PC-9 (cell line): ENCODE results near the gene CDR2L. TPM values are rescaled to one million over a fixed set of nuclear protein-coding genes. Genes with fewer than 3 reads are reported as not detected.
A peak's percentile ranks its signal among the peaks of the same experiment; 100 is the strongest.

Experiments
- BruUV-seq: library from RNA; stranded (reverse); fragments of 400-500 nt; replicated peaks from 2 replicates; lab custom pipeline; 2021; lab: Mats Ljungman, UMichigan
- CTCF ChIA-PET: fragments of 300-600 bp; sonication (Branson Sonifier 250); formaldehyde crosslinking; loops from one replicate; lab custom pipeline; 2022; ENCODE audit warnings: antibody characterized with exemption; lab: Charles Lee
- POLR2A ChIA-PET: fragments of 300-600 bp; sonication (Branson Sonifier 250); formaldehyde crosslinking; loops from one replicate; lab custom pipeline; 2022; ENCODE audit warnings: antibody characterized with exemption; ENCODE audit not compliant: unreplicated experiment; lab: Charles Lee
- DNase-seq, 2 experiments: peaks; one replicate each; pipeline versions ENCODE4 v3.0.0 to v3.0.0-alpha.2; 2015 to 2022; ENCODE audit warnings: mixed read lengths in 1 of 2
- H2AFZ ChIP-seq: fragments of 200-600 bp; sonication (generic); 2 replicates; pipeline ENCODE4 v1.8.1; 2017; ENCODE audit warnings: antibody characterized with exemption
- H3F3A ChIP-seq: fragments of 200-600 bp; sonication (generic); 2 replicates; pipeline ENCODE4 v1.8.1; 2017; ENCODE audit warnings: antibody characterized with exemption, mild to moderate bottlenecking, low read depth; ENCODE audit not compliant: insufficient read depth
- H3K27ac ChIP-seq: fragments of 200-600 bp; sonication (generic); 2 replicates; pipeline ENCODE4 v1.6.1; 2016; ENCODE audit warnings: mixed run types
- H3K27me3 ChIP-seq: fragments of 200-600 bp; sonication (generic); 2 replicates; pipeline ENCODE4 v1.6.1; 2016; ENCODE audit warnings: low read depth, mixed run types; ENCODE audit not compliant: insufficient read depth
- H3K36me3 ChIP-seq: fragments of 200-600 bp; sonication (generic); 2 replicates; pipeline ENCODE4 v1.6.1; 2016; ENCODE audit warnings: low read depth, mixed run types
- H3K4me1 ChIP-seq: fragments of 200-600 bp; sonication (generic); replicated peaks from 2 replicates; pipeline ENCODE4 v1.6.1; 2016; ENCODE audit warnings: mixed run types; ENCODE audit not compliant: insufficient read depth
- H3K4me2 ChIP-seq: fragments of 200-600 bp; sonication (generic); 2 replicates; pipeline ENCODE4 v1.6.1; 2017; ENCODE audit warnings: mixed run types
- H3K4me3 ChIP-seq: fragments of 200-600 bp; sonication (generic); 2 replicates; pipeline ENCODE4 v1.6.1; 2016; ENCODE audit warnings: mixed run types
- H3K79me2 ChIP-seq: fragments of 200-600 bp; sonication (generic); 2 replicates; pipeline ENCODE4 v1.6.1; 2017; ENCODE audit warnings: low read depth, mixed run types
- H3K9me2 ChIP-seq: fragments of 200-600 bp; sonication (generic); 2 replicates; pipeline ENCODE4 v1.8.1; 2017; ENCODE audit warnings: mild to moderate bottlenecking; ENCODE audit not compliant: insufficient read depth
- H3K9me3 ChIP-seq: fragments of 200-600 bp; sonication (generic); 2 replicates; pipeline ENCODE4 v1.8.1; 2016; ENCODE audit warnings: low read depth; ENCODE audit not compliant: insufficient read depth
- H4K20me1 ChIP-seq: fragments of 200-600 bp; sonication (generic); 2 replicates; pipeline ENCODE4 v1.8.1; 2017; ENCODE audit not compliant: insufficient read depth
- CTCF ChIP-seq: fragments of 200-600 bp; sonication (generic); conservative IDR thresholded peaks from 2 replicates; pipeline ENCODE4 v1.6.1; 2017; ENCODE audit warnings: mixed run types, antibody characterized with exemption, mild to moderate bottlenecking, moderate library complexity
- EZH2 ChIP-seq: fragments of 200-600 bp; sonication (generic); IDR thresholded peaks from 2 replicates; pipeline ENCODE4 v1.8.0; 2017; ENCODE audit warnings: antibody characterized with exemption, low read depth
- intact Hi-C: fragments of 100-400 bp; cut with micrococcal nuclease; formaldehyde crosslinking; loops from one replicate; pipeline ENCODE4 v1.10.0; 2022; ENCODE audit not compliant: unreplicated experiment
- total RNA-seq: library from RNA; stranded (reverse); gene quantifications from 2 replicates; pipeline ENCODE4 v1.2.3, GENCODE V29; 2021

The CDR2L gene
- total RNA-seq, 1 experiment from 2014 or later, result 15.1 TPM

DNA sequence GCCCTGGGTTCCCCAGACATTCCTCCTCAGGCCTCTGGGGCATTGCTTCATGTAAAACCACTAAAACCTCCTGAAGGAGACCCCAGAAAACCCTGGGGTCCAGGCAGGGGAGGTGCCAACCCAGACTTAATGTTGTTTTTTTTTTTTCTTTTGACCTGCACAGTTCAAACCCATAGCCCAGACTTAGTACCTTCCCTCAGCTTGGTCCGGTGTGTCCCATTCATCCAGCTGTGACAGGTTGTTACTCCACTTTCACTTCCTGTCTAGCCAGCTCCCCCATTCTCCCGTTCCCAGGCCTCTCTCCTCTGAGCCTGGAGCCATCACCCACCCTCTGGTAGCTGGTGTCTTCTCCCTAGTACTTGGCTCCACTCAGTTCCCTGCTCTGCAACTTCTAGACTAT, 4.8 kb downstream of the CDR2L start:
- Histone ChIP-seq H3K27ac (peak overlapping the region; percentile 80), H3K9me2 (no peaks in the 10 kb centered on the region), H3K4me2 (peak overlapping the region; percentile 64), H3K4me1 (peaks cover 44% of the 10 kb centered on the region), H3F3A (peaks cover 41% of the 10 kb centered on the region; the same call in 1 of the 2 replicates), H3K36me3 (no peaks in the 10 kb centered on the region), H2AFZ (no peak overlapping the region), H4K20me1 (no peaks in the 10 kb centered on the region), H3K9me3 (no peaks in the 10 kb centered on the region), H3K79me2 (no peaks in the 10 kb centered on the region), H3K27me3 (no peaks in the 10 kb centered on the region), H3K4me3 (no peak overlapping the region)
- TF ChIP-seq EZH2 (no peak), CTCF (no peak)
- peak in 1 of 2 experiments; percentile 31 for DNase-seq
- BruUV-seq, result no TSS peak
- intact Hi-C loops, result loop anchor here (2.0 kb wide), 1 partner anchor 17 kb away; no protein-coding TSS in a partner anchor
- ChIA-PET CTCF (interaction anchor here (2.4 kb wide), 1 partner anchor 20 kb away, joined by 7 read pairs; the partner anchor contains the start of gene MRPL58), POLR2A (interaction anchor here (0.5 to 1.3 kb wide), 4 partner anchors 9 to 119 kb away, joined by 3 to 8 read pairs (median 7); partner anchors contain the start of genes FDXR and MRPL58)

- Histone ChIP-seq H3F3A (peaks cover 33% of the 10 kb centered on the region; the same call in 1 of the 2 replicates), H3K9me2 (no peaks in the 10 kb centered on the region), H3K79me2 (no peaks in the 10 kb centered on the region), H3K36me3 (no peaks in the 10 kb centered on the region), H3K27ac (peak overlapping the region; percentile 80), H2AFZ (no peak overlapping the region), H3K9me3 (no peaks in the 10 kb centered on the region), H3K27me3 (no peaks in the 10 kb centered on the region), H3K4me2 (no peak overlapping the region), H3K4me3 (no peak overlapping the region), H4K20me1 (no peaks in the 10 kb centered on the region), H3K4me1 (peaks cover 32% of the 10 kb centered on the region)
- intact Hi-C loops, result no loop called here
- CTCF ChIA-PET, result interaction anchor here (0.7 kb wide), 1 partner anchor 249 kb away, joined by 7 read pairs; no protein-coding TSS in a partner anchor
- no peak for DNase-seq
- POLR2A ChIA-PET, result no interaction called here
- no peak for TF ChIP-seq EZH2
- no peak for TF ChIP-seq CTCF
- BruUV-seq, result no TSS peak
These were observed 7.0 kb downstream of the CDR2L start for GRCh38 chr17:74994440-74994839.

- Histone ChIP-seq H3K27ac (no peak overlapping the region), H3K9me2 (no peaks in the 10 kb centered on the region), H4K20me1 (no peaks in the 10 kb centered on the region), H3F3A (peaks cover 33% of the 10 kb centered on the region; the same call in 1 of the 2 replicates), H2AFZ (no peak overlapping the region), H3K36me3 (no peaks in the 10 kb centered on the region), H3K4me2 (no peak overlapping the region), H3K79me2 (no peaks in the 10 kb centered on the region), H3K4me1 (peaks cover 32% of the 10 kb centered on the region), H3K4me3 (no peak overlapping the region), H3K9me3 (no peaks in the 10 kb centered on the region), H3K27me3 (no peaks in the 10 kb centered on the region)
- intact Hi-C loops, result no loop called here
- no peak for DNase-seq
- no TSS peak for BruUV-seq
- ChIA-PET POLR2A (no interaction called here), CTCF (no interaction called here)
- TF ChIP-seq CTCF (no peak), EZH2 (no peak)
These were observed 8.4 kb downstream of the CDR2L start for GRCh38 chr17:74995847-74996246.
